GM06990 (cell line): ENCODE data around the gene DUOX1.

ENCODE experiments used
- DNase-seq: peaks from one replicate; pipeline ENCODE4 v3.0.0-alpha.2; 2011; ENCODE audit not compliant: insufficient read length; ENCODE audit errors: extremely low read depth
- H3K27me3 ChIP-seq: replicated peaks from 2 replicates; pipeline ENCODE4 v1.6.0; 2011; ENCODE audit warnings: low read length; ENCODE audit not compliant: control insufficient read depth, insufficient read depth
- H3K36me3 ChIP-seq: 2 replicates; pipeline ENCODE4 v1.5.1; 2011; ENCODE audit warnings: low read length; ENCODE audit not compliant: control insufficient read depth, insufficient read depth
- H3K4me3 ChIP-seq: replicated peaks from 2 replicates; pipeline ENCODE4 v1.5.1; 2011; ENCODE audit warnings: low read depth, mild to moderate bottlenecking, control low read depth, low read length
- TF ChIP-seq, protein P1 (sequence below): IDR thresholded peaks from 2 replicates; pipeline ENCODE4 v1.5.1; 2011; ENCODE audit warnings: low read length, control low read depth, mild to moderate bottlenecking, inconsistent platforms; ENCODE audit not compliant: insufficient read depth, poor library complexity, severe bottlenecking

The DUOX1 gene

DNA sequence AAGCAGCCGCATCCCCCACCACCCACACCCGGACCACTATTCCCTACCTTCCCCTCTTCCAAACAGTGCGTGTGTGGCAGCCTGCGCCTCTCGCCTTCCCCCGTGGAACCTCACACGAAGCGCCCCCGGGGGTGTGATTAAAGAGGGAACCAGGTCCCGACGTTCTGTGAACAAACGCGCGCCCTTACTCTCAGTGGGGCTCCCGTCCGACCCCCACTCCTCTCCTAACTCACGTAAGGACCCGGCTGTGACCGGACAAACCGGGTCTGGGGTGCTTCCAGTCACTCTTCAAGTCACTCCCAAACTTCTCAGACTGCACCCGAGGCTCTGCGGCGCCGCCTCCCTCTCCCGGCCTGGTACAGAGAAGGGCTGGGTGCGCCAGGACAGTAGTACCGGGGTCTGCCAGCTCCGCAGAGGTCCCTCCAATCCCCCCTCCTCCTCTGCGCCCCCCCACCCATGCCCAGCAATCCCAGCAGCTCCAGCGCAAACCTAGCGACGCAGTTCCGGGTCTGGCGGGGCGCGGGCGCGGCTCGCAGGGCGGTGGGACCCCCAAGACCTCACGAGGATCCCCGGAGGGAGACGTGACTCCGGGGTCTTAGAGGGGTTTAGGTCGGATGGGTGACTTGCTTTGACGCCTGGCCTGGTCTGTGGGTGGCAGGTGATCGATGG, 689 bp upstream of the DUOX1 start:
- no peak overlapping the region for H3K4me3 ChIP-seq
- TF ChIP-seq, protein P1, sequence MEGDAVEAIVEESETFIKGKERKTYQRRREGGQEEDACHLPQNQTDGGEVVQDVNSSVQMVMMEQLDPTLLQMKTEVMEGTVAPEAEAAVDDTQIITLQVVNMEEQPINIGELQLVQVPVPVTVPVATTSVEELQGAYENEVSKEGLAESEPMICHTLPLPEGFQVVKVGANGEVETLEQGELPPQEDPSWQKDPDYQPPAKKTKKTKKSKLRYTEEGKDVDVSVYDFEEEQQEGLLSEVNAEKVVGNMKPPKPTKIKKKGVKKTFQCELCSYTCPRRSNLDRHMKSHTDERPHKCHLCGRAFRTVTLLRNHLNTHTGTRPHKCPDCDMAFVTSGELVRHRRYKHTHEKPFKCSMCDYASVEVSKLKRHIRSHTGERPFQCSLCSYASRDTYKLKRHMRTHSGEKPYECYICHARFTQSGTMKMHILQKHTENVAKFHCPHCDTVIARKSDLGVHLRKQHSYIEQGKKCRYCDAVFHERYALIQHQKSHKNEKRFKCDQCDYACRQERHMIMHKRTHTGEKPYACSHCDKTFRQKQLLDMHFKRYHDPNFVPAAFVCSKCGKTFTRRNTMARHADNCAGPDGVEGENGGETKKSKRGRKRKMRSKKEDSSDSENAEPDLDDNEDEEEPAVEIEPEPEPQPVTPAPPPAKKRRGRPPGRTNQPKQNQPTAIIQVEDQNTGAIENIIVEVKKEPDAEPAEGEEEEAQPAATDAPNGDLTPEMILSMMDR, result no peak
- no peaks in the 10 kb centered on the region; the same call in none of the 2 replicates for H3K27me3 ChIP-seq
- no peak for DNase-seq
- H3K36me3 ChIP-seq, result no peaks in the 10 kb centered on the region

DNA sequence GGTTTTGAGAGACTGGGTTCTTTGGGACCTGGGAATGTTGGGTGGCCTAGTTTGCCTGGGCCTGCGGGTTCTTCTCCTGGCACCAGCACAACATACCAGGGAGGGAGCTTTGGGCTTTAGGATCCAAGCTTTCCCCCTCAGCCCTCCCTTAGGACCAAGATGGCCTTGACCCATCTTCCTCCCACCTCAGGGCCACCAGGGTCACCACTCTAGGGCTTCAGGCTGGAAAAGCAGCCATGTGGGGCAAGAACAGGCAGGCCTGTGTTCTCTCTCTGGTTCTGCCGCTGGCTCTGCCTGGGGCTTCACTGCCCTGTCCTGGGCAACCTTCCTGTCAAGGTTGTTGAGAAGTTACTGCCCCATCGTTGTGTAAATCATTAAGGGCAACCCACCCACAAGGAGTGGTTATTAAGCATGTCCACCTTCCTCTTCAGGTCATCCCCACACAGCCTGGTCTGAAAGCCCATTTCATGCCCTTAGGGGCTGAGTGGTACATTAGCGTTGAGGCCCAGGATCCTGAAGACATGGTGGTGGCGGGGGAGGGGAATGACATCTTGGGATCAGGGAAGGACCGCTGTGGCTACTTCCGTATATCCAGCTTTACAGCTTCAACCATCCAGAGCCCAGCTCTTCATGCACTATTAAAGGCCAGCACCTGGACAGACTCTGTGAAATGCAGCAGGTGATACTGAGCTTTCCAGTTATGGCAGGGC, 652 bp downstream of the DUOX1 start:
- TF ChIP-seq, protein P1, result no peak
- Histone ChIP-seq H3K4me3 (no peak overlapping the region), H3K36me3 (no peaks in the 10 kb centered on the region), H3K27me3 (peaks cover 2% of the 10 kb centered on the region)
- no peak for DNase-seq

DNA sequence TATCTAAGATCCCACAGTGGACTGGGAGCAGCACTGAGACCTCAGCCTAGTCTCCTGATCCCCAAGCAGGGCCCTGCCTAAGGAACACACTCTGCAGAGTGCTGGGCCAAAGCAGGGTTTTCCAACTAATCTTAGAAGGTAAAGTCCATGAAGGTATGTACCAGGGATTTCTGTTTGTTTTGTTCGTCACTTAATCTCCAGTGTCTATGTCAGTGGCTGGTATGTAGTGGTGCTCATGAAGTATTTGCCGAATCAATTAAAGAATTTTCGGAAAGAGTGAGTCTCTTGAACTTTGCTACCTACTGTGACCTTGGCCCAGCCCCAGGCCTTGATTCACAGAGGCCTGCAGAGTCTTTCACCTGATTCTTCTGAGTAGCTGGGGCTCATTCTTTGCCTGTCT, 1.7 kb downstream of the DUOX1 start:
- DNase-seq, result no peak
- Histone ChIP-seq H3K27me3 (peaks cover 2% of the 10 kb centered on the region; the same call in 1 of the 2 replicates), H3K4me3 (no peak overlapping the region), H3K36me3 (no peaks in the 10 kb centered on the region)
- TF ChIP-seq, protein P1, result no peak

DNA sequence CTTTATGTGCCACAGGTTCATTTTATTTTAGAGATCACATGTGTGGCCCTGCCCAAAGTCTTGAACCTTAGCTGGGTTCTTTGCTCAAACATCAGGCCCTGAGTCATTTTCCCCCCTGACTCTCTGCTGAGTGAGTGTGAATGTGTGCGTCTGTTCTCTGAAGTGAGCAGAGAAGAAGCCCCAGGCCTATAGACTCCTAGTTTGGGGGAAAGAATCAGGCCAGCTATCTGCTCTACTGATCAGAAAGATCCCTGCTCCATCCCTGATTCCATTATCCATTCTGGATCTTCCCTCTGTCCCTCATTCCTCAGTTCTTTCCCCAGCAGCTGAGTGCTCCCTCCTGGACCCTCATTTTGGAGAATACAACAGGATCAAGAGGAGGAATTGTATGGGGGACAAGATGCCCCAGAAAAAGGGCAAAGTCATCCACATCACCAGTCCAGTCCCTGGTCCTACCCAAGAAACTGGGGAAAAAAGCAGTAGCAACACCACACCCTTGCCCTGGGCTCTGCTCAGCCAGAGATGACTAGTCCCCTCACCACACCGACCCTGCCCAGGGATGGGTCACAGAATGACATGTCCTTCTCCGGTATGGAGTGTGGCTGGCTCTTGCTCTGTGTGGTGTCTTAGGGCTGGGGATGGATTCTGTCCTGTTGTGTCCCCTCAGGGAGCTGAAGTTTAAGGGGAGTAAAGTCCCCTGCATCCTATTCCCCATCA, 3.2 kb downstream of the DUOX1 start:
- peaks cover 2% of the 10 kb centered on the region; the same call in 1 of the 2 replicates for H3K27me3 ChIP-seq
- TF ChIP-seq, protein P1, result no peak
- no peak for DNase-seq
- H3K36me3 ChIP-seq, result no peaks in the 10 kb centered on the region
- no peak overlapping the region for H3K4me3 ChIP-seq

DNA sequence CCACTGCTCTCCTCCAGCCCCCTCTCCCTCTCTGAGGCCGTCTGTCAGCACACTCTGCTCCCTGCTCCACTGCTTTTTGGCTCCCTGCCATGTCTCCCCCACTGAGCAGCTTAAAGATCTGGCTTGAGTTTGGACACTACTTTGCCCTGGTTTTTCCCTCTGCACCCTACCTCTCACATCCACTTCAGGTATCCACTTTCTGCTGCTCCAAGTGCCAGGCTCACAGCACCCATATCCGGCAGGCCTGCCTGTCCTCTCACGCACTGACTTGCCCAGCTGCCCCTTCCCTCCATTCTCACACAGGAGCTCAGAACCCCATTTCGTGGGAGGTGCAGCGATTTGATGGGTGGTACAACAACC, 3.7 kb downstream of the DUOX1 start:
- TF ChIP-seq, protein P1, result no peak
- DNase-seq, result no peak
- H3K4me3 ChIP-seq, result no peak overlapping the region
- no peaks in the 10 kb centered on the region for H3K36me3 ChIP-seq
- peaks cover 2% of the 10 kb centered on the region; the same call in 1 of the 2 replicates for H3K27me3 ChIP-seq
